Erythroblast (primary cell): Measurements from ENCODE around the gene PJA2.

Experiments used
- GATA1 ChIP-seq: IDR thresholded peaks from 2 replicates; pipeline ENCODE4 v1.6.1; 2011; ENCODE audit warnings: low read depth, mild to moderate bottlenecking, control low read depth, low read length, moderate library complexity
- POLR2A ChIP-seq: IDR thresholded peaks from 2 replicates; pipeline ENCODE4 v1.6.1; 2011; ENCODE audit warnings: mild to moderate bottlenecking, low read length

DNA sequence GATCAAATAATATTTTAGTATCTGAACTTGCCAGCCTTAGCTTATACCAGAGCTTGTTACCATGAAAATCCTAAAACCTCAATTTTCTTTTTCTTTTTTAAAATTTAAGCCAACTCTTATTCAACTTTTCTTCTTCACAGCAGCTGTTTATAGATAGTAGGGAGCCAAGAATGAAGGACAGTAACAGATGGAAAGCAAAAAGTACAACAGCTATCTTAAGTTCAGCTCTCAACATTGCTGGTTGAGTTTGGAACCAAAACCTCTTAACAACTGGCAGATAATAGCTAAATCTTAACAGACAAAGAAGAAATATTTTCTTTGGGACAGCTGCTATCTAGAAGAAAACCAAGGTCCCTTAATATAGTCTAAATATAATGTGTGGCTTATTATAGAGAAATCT, 74.7 kb downstream of the PJA2 start:
- TF ChIP-seq POLR2A = no peak
- no peak for TF ChIP-seq GATA1
